ENCODE data around the gene KCNT2. TPM values are rescaled to one million over a fixed set of nuclear protein-coding genes. Genes with fewer than 3 reads are reported as not detected.

Gene KCNT2
- total and polyA plus RNA-seq, 9 of the 15 experiments (the other 6 are each of a cell fraction or from before 2014, with no cell fraction given), result 0.13 to 0.73 (median 0.28) TPM

DNA sequence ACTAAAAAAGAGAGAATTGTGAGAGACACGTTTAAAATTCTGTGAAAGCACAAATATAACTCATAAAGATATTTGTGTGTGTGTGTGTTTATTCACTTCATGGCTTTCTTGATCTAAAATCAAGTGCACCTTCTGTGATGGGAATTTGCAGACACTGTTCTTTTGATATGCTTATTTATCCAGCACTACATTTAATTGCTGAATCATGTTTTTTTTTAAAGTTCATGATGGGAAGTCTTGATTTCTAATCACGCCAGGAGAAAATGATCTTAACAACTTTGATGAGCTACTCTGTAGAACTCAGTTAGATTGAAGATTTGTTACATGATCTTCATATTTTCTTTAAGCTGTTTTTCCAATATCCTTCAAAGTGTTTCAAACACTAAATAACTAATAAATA is 35.0 kb downstream of the KCNT2 start:
- CTCF ChIA-PET (ENCODE audit: low intra/inter-chr PET ratio), result no interaction called here
- Histone ChIP-seq H4K20me1 (replicated peaks; ENCODE audit: control insufficient read depth, insufficient read depth, low read length) (no peaks in the 10 kb centered on the region), H3K9ac (ENCODE audit: insufficient read depth in 1 of 2, low read depth in 2 of 2, low read length in 2 of 2) (no peak overlapping the region), H3K27me3 (ENCODE audit: control insufficient read depth in 2 of 2, insufficient read depth in 2 of 2, low read length in 2 of 2) (no peaks in the 10 kb centered on the region), H2AFZ (ENCODE audit: low read depth, low read length) (no peak overlapping the region), H3K27ac (ENCODE audit: extremely low read depth, low read depth, low read length) (no peak overlapping the region), H3K9me3 (replicated peaks; ENCODE audit: control insufficient read depth, insufficient read depth, low read depth, low read length) (no peaks in the 10 kb centered on the region), H3K36me3 (ENCODE audit: control insufficient read depth, insufficient read depth, low read length) (no peaks in the 10 kb centered on the region), H3K4me1 (replicated peaks in 1 of 2; ENCODE audit: control insufficient read depth in 2 of 2, insufficient read depth in 2 of 2, low read length in 2 of 2) (no peaks in the 10 kb centered on the region), H3K4me3 (no peak overlapping the region), H3K9me1 (ENCODE audit: control insufficient read depth, insufficient read depth, low read length) (no peaks in the 10 kb centered on the region), H3K4me2 (ENCODE audit: insufficient read depth, low read length) (no peak overlapping the region), H3K79me2 (ENCODE audit: control insufficient read depth, insufficient read depth, low read length) (no peaks in the 10 kb centered on the region)
- in situ Hi-C loops (cut with MboI), result loop anchor here (10.0 kb wide), 1 partner anchor 128 kb away; no protein-coding TSS in a partner anchor
- no peak for FAIRE-seq
- 15% methylated on average over 2 of the region's 2 CpGs for WGBS (ENCODE audit: insufficient coverage, low coverage, missing lambda C conversion rate)
- no peak for DNase-seq (ENCODE audit: extremely low read depth in 1 of 4, low spot score in 3 of 4)
- no peak for ATAC-seq
- POLR2A ChIA-PET, result no interaction called here
- no TSS peak for BruUV-seq (replicated peaks)
- intact Hi-C loops (cut with micrococcal nuclease), result no loop called here
- TF ChIP-seq MAFF (IDR thresholded peaks at IDR 0.05; ENCODE audit: low read length) (peak; percentile 59), ZC3H11A (IDR thresholded peaks at IDR 0.05; ENCODE audit: low read depth, low read length) (no peak), ZSCAN32 (CRISPR knock-in tag; IDR thresholded peaks at IDR 0.05) (no peak), MAFK (IDR thresholded peaks at IDR 0.05; ENCODE audit: low read length) (peak; percentile 63; the same call in 1 of the 2 replicates), C11orf30 (IDR thresholded peaks at IDR 0.05; ENCODE audit: low read depth) (peak; percentile 56), MAFG (tag; conservative IDR thresholded peaks at IDR 0.05) (peak; percentile 78), ZNF316 (IDR thresholded peaks at IDR 0.05) (peak; percentile 82)

DNA sequence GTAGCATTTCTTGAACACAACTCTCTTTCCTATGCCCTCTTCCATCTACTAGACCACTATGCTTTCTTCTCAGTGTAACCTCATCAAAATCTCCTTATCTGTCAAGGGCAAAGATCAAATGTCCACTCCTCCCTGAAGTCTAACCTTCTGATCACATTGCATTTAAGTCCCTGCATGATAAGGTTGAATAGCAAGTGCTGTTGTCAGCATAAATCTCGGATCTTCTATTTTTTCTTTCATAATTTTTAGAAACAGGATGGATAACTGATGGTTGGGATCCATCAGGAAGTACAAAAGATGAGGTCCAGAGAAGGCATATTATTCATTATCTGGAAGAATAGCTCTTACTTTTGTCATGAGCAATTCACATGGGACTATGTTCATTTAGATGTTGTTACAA is 41.0 kb downstream of the KCNT2 start:
- BruUV-seq (replicated peaks), result no TSS peak
- in situ Hi-C loops (cut with MboI), result no loop called here

More for the DNA sequence above, 41.0 kb downstream of the KCNT2 start:
- H3K4me2 ChIP-seq (ENCODE audit: insufficient read depth, low read length), result no peak overlapping the region
- no peaks in the 10 kb centered on the region for H3K9me3 ChIP-seq (replicated peaks; ENCODE audit: control insufficient read depth, insufficient read depth, low read depth, low read length)
- H3K9ac ChIP-seq (ENCODE audit: insufficient read depth in 1 of 2, low read depth in 2 of 2, low read length in 2 of 2), result no peak overlapping the region
- TF ChIP-seq ASH1L (IDR thresholded peaks at IDR 0.05; ENCODE audit: borderline replicate concordance, low read depth, partially characterized antibody) (no peak), ZNF316 (IDR thresholded peaks at IDR 0.05) (peak; percentile 20; the same call in 1 of the 2 replicates)
- H3K79me2 ChIP-seq (ENCODE audit: control insufficient read depth, insufficient read depth, low read length), result no peaks in the 10 kb centered on the region
- DNase-seq (ENCODE audit: extremely low read depth in 1 of 4, low spot score in 3 of 4), result no peak
- ATAC-seq, result no peak
- POLR2A ChIA-PET, result interaction anchor here (0.6 kb wide), 1 partner anchor 9 kb away, joined by 3 read pairs; no protein-coding TSS in a partner anchor
- no peak overlapping the region for H2AFZ ChIP-seq (ENCODE audit: low read depth, low read length)
- H3K9me1 ChIP-seq (ENCODE audit: control insufficient read depth, insufficient read depth, low read length), result no peaks in the 10 kb centered on the region
- WGBS (ENCODE audit: insufficient coverage, low coverage, missing lambda C conversion rate), result 0% methylated on average over 1 of the region's 1 CpG
- H3K4me1 ChIP-seq (replicated peaks in 1 of 2; ENCODE audit: control insufficient read depth in 2 of 2, insufficient read depth in 2 of 2, low read length in 2 of 2), result no peaks in the 10 kb centered on the region
- no peak for FAIRE-seq
- CTCF ChIA-PET (ENCODE audit: low intra/inter-chr PET ratio), result no interaction called here
- H3K27me3 ChIP-seq (ENCODE audit: control insufficient read depth in 2 of 2, insufficient read depth in 2 of 2, low read length in 2 of 2), result no peaks in the 10 kb centered on the region
- intact Hi-C loops (cut with micrococcal nuclease), result no loop called here
- H3K36me3 ChIP-seq (ENCODE audit: control insufficient read depth, insufficient read depth, low read length), result no peaks in the 10 kb centered on the region
- H4K20me1 ChIP-seq (replicated peaks; ENCODE audit: control insufficient read depth, insufficient read depth, low read length), result no peaks in the 10 kb centered on the region
- no peak overlapping the region for H3K27ac ChIP-seq (ENCODE audit: extremely low read depth, low read depth, low read length)
- no peak overlapping the region for H3K4me3 ChIP-seq
